GM18873 (cell line): Measurements from ENCODE around the gene HDAC4.

Experiments used
- ATAC-seq: cut with Tn5 transposase; IDR thresholded peaks from one replicate; pipeline ENCODE4 v1.9.1; 2021; ENCODE audit warnings: mild to moderate bottlenecking, moderate library complexity, moderate number of reproducible peaks; ENCODE audit not compliant: unreplicated experiment, low FRiP score

Gene HDAC4

DNA sequence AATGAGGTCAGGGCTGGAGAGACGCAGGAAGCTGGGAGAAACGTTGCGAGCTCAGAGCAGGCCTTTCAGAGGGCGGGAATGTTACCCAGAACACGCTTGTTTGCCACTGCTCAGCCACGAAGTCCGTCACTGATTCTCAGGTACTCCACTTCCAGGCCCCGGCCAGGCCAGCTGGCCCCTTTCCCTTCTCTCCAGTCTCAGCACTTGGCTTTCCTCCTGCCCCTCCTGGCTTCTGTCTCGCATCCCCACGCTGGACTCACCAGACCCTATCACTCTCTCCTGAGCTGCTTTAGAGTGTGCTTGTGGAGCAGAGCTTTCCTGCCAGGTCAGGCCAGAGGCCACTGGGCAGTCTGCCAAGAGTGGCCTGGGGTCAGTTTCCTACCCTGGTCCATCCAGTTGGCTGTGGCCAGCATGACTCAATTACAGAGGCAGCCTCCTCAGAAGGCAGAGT, 401.5 kb downstream of the HDAC4 start:
- no peak for ATAC-seq

DNA sequence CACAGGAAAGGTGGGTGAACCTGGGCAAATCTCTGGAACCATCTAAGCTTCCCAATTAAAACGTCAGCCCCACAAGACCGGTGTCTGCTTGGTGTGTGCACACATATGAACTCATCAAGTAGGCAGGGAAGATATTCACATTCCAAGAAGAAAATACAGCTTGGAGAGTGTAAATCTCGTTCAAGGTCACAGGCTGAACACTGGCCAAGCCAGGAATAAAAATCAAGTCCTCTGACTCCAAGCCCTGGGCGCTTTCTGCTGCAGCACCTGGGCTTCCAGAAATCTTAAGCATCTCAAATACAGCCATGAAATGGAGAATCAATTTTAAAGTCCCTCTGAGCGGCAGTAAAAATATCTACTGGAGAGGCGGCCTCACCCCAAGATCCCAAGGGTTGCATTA, 402.0 kb downstream of the HDAC4 start:
- ATAC-seq = no peak
